HL-60/S4 treated with phorbol 12-myristate 13-acetate at 8.2 ng/mL for 4 days and 3 days (cell line): ENCODE data around the gene HOXC13.

ENCODE experiments used
- in situ Hi-C: fragments of 300-500 bp; cut with MboI; formaldehyde crosslinking; loops from 2 replicates; pipeline ENCODE4 v1.15.0; 2022; ENCODE audit warnings: low sequenced_read_pairs

HOXC13 gene

DNA sequence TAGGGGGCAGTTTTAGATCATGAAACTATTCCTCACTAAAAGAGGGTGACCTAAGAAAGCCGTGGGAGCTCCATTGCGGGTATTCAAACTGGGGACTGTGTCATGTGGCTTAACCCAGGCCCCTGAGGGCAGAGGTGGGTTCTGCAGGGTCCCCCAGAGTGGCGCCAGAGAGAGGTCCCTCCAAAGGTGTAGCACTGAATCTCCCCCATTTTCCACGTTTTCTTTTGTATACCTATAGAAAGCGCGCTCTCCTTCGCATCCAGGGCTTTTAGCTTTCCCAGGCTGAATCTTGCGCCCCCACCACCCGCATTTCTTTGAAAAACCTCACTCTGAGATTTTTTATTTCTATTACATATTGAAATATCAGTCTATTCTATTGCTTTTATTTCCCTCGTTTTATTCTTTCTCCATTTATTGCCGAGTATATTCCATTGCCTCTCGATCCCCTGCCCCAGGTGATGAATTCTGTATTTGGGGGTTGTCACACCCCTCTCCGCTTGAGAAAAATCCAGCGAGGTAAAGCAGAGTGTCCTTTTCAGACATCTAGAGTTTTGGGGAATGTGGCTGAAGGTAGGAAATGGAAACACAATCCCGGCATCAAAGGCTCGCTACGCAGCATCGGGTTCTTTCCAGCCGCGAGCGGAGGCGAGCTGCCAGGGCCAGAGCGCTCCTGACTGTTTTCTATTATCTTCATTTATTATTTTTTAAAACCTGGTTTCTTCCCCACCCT, 870 bp upstream of the HOXC13 start:
- in situ Hi-C loops: no loop called here

DNA sequence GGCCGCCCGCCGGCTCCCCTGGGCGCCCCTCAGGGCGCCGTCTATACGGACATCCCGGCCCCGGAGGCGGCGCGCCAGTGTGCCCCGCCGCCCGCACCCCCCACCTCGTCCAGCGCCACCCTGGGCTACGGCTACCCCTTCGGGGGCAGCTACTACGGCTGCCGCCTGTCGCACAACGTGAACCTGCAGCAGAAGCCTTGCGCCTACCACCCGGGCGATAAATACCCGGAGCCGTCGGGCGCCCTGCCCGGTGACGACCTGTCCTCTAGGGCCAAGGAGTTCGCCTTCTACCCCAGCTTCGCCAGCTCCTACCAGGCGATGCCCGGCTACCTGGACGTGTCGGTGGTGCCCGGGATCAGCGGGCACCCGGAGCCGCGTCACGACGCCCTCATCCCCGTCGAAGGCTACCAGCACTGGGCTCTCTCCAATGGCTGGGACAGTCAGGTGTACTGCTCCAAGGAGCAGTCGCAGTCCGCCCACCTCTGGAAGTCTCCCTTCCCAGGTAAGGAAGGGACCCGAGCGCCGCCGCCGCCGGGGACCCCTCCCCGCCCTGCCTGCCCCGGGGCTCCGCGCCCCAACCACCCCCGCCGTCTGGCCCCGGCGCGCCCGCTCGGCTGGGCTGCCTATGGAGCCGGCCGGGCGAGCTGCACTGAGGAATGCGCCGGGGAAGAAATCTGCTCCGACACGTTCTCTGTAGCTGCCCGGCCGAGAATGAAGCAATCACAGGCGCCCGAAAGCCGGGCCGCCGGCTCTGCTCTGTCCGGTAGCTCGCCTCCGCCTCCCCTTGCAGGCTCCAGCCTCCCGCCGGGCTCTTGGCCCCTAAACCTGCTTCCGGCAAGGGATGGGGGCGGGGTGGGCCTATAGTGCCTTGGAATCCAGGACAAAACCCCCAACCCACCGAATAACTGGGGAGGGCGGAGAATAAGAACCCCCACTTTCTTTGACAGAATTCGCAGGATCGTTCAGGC, 794 bp downstream of the HOXC13 start:
- in situ Hi-C loops: no loop called here

DNA sequence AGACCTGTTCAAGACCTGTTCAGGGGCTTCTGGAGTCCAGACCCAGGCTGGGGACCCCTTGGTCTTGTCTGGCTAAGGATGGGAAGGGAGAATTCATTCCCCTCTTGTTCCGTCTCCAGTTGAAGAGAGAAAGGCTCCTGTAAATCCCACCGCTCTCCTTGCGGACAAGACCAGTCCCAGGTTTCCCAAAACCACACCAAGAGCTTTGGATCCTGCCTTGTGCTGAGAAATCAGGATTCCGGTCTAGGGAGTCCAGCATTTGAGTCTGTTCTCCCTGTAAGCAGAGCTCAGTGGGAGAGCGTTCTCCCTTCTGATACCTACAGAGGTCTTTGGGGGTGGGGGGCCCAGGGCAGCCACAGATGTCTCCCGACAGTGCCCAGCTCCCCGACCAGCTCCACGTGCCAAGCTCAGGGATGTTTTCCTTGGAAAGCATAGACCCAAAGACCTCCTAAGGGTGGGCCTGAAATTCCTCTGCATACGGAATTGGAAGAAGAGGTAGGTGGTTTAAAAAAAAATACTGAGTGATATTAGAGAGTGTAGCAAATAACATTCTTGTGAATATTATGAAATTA, 1.9 kb downstream of the HOXC13 start:
- in situ Hi-C loops: no loop called here

DNA sequence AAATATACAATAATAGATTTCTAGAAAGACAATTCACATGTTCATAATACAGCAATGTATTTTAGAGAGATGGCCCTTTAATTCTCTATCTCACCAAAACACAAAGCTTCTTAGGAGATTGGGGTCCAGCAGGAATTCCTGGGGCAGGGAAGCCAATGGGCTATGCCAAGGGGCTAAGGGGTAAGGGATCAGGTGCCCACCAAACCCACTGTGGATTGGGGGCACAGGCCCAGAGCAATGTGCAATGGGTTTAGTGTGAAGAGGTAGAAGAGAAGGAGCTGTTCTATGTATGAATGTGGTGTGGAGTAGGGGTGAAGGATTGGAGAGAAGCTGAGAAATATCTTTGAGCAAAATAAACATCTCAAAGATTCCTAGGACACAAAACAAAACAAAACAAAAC, 2.6 kb downstream of the HOXC13 start:
- in situ Hi-C loops: no loop called here

DNA sequence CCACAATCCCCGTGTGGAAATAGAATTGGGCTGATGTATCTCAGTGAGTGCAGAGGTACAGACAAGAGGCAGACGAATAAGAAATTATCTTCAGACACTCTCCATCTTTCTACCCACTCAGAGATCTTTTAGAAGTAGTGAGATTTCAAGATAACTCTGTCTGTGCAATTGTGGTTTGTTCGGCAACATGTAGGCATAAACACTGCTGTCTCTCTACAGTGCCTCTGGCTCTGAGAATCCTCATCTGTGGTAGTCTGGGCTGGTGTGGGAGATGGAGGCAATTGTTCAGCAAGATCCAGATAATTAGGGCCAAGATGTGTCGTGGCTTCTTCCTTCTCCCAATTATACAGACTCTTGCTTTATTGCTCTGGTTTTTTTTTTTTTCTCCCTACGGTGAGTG, 3.1 kb downstream of the HOXC13 start:
- in situ Hi-C loops: no loop called here

DNA sequence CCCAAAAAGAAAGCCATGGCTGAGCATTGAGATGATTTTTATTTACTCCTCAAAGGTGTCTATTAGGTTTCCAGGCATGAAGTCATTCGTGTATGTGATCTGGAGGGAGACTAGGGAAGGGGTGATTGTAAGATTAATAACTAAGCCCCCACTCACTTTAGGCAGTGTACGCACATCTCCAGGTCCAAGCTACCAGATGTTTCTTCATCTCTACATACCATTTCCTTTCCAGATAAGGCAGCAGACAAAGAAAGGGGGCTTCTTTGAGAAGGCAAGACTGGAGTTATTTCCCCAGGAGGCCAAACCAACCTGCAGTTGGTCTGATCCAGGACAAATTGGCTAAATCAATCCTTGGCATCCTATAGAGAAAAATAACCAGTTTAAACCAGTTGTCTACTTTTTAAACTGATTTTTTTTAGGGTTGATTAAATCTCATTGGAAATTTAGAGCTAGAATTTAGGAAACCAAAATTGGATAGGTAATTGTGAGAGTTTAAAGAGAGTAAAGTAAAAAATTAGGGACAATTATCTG, 3.9 kb downstream of the HOXC13 start:
- in situ Hi-C loops: no loop called here

DNA sequence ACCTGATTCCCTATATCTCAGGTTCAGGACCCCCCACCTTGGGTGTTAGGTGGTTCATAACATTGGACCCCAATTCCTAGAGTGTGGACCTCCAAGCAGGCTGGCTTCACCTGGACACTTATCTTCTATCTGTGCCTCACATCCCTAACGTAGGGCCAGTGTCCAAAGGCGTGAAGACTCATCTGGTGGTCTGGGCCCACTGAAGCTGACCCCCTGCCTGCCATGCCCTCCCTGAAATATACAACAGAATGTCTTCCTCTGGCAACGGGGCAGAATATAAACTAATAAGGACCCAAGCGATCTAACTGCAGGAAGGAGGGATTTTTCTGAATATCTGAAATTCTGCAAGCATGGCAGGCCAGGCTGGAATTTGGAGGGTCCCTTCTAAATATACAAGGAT, 5.6 kb downstream of the HOXC13 start:
- in situ Hi-C loops: no loop called here

DNA sequence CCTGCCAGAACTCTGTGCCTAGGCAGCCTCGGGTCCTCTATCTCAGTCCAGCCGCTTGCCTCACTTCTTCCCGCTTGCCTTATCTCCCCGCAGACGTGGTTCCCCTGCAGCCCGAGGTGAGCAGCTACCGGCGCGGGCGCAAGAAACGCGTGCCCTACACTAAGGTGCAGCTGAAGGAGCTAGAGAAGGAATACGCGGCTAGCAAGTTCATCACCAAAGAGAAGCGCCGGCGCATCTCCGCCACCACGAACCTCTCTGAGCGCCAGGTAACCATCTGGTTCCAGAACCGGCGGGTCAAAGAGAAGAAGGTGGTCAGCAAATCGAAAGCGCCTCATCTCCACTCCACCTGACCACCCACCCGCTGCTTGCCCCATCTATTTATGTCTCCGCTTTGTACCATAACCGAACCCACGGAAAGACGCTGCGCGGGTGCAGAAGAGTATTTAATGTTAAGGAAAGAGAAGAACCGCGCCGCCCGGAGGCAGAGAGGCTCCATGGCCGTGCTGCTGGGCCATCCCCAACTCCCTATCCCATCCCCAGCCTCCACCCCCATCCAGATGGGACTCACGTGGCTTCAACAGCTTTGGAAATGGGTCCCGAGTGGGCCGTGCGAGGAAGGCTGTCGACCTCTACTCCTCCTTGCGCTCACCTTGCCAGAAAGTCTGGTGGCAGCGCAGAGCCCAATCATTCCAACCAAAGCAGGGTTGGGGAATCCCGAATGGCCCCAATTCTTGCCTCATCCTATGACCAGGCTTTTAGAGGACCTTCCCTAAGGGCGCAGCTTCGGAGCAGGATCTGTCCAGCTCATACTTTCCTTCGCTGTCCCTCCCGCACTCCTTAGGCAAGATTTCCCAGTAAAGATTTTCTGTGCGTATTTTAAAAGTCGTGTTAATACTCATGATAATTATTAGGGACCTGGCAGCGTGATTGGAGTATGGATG, 6.5 kb downstream of the HOXC13 start:
- in situ Hi-C loops: no loop called here

DNA sequence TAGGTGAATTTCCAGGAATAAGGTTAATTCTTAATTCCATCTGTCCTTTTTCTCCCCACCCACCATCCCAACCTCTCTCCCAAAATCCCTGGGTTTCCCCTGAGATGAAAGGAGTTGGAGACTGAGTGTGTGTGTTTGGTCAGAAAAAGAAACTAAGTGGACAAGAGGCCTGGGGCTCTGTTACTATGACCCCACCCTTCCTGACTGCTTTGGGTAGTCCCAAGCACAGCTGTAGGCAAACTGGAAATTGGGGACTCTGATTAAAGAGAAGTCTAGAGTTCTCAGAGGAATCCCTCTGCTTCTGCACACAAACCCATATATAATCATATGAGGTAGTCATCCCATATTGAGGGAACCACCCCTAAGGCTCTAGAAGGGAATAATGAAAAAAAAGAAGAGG, 9.1 kb downstream of the HOXC13 start:
- in situ Hi-C loops: no loop called here

DNA sequence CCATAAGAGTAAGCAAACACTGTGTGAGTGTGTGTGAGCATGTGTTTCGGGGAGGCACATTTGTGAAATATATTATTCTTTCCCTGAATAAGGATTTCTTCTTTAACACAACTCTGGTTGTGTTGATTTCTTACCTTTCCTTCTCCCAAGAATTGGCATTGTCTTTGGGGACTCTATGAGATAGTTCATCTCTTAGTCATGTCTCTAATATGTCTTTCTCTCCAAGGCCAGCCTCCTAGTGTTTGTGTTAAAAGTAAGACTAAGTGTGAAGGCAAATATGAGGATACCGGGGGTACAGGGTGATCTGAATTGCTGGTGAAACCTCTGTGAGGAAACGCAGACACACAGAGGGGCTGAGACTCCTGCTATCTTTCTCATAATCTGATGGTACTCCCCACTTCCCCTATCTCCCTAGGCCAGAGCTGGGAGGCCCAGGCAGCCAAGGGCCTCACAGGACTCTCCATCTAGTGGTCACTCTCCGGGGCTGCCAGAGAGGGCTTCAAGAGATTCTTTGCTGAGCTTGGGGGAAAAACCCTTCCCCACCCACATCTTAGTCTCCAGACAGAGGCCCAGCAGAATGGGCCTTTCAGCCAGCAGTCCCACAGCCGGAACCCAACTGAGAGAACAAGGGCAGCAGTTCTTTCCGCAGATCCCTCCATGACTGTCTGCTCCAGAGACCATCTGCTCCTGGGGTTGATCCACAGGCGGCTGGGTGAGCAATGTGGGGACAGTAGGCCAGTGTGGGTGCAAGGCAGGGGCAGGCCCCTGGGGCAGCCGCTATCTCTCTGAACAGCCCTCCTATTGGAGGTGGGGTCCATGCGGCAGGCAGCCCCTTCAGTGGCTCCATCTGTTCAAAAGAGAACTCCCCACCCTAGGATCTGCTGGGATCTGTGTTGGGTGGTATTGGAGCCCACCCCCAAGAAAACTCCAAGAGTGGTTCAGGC, 10.3 kb downstream of the HOXC13 start:
- in situ Hi-C loops: no loop called here

DNA sequence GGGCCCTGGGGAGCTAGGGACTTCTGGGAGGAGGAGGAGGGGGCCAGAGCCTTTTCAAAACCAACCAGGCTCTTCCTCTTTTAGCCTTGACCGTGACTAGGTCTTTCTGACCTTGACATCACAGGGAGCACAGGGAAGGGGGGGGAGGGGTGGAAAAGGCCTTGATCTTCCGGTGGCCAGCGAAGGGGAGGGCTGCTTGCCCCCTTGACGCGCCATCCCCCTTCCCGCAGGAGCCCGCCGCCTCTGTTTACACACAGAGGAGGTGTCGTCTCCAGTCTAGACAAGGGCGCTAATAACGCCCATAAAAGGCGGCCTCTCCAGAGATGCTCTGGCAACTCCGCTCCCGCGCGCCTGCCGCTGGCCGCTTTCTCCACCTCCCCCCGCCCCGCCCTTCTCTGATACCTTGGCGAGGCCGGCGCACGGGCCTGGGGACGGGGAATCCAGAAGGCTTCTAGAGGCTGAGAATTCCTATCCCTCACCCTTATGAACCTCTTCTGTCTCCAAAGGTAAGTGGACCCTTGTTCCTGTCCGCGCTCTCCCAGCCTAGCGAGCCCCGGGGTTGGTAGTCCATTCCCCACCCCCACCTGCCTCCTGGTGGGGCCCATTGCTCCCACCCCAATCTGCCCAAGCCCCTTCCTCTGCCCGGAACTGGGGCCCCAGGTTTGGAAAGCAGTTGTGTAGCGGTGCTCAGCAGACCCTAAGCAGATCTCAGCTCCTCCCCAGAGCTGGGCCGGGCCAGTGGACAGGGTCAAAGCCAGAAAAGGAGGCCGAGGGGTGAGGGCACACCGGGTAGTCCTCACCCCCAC, 11.2 kb downstream of the HOXC13 start:
- in situ Hi-C loops: no loop called here

DNA sequence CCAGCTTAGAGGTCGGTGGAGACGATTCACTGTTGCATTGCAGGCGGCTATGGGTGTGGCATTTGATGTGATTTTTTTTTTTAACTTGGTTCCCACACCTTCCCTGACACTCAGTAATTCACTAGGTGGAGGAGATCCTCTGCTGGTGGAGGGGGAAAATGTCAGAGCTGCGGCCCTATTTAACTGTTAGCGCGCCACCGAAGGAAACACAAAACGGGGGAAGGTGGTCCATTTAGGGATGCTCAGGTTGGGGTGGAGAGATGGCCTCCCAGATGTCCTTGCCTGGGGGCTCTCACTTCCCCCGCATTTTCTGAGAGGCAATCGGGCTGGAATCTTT, 11.8 kb downstream of the HOXC13 start:
- in situ Hi-C loops: no loop called here

DNA sequence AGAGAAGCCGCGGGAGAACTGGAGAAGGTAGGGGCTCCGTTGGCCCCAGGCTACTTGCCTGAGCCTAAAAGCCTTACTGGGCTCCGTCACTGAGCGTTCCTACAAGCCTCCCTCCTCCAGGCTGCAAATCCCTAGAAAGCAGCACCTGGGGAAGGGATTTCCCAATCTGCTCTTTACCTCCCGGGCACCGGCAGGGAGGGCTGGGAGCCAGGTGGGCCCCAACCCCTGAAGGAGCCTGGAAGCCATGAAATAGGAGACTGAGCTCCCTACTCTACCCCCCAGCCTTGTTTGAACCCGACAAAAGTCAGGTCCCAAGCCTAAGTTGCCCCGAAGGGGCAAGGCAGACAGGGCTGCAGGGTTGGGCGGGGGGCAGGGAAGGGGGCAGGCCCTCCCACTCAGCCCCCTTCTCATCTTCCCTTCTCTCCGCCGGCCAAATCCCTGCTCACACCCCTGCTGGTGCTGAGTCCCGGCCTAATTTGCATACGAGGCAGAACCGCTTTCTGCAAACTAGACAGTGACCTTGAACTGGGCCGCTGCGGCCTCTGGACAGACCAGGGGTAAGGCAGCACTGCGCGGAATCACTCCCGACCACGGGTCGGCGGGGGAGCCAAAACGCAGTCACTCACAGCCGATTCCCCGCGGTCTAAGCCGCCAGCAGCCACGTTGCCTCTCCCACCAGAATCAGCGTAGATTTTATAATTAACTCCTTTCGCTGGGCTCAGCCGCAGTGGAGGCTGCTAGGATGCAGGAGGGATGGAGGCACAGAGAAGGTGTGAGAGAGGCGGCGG, 12.4 kb downstream of the HOXC13 start:
- in situ Hi-C loops: no loop called here

DNA sequence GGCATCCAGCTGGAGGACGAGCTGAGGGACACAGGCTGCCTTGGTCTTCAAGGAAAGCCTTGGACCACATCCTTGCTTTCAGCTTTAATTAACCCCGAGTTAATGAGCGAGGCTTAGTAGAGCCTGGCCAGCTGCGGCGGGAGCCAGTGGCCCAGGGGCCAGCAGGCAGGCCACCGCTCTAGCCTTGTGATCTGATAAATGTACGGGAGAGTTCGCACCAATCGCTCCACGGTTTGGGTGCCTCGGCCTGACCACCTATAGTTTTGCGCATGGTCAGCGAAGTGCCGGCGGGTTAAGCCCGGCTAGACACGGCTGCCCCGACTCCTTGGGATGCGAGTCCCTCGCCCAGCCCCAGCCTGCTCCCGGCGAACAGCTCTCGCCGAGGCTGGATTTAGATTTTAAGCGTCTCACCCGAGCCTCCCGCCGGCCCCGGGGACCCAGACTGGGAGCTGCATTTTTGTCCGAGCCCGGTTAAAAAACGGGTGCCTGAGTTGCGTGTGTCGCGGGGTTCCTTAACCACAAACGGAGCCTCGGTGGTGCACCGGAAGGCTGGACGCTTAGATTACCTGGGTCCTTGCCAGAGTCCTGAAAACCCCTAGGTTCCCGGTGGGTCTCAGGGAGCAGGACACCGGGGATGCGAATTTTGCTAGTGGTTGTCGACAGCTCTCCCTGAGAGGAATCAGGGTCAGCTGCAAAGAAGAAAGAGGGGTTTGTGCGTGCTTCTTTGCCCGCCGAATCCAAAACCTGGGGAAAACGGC, 13.1 kb downstream of the HOXC13 start:
- in situ Hi-C loops: no loop called here

DNA sequence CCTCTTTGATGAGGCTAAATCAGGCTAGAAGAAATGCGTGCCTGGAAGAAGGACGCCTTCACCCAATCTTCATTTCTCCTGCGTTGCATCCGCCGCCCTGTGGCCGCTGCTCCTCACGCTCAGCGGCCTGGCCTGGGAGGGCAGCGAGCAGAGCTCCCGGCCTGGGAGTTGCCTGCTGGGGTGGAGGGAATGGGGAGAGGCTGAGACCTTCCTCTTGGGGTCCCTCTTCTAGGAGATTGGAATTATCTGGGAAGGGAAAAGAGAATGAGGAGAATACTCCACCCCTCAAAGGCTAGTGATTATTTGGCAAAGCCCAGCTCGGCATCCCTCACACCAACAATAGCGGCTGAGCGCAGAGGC, 13.7 kb downstream of the HOXC13 start:
- in situ Hi-C loops: no loop called here

DNA sequence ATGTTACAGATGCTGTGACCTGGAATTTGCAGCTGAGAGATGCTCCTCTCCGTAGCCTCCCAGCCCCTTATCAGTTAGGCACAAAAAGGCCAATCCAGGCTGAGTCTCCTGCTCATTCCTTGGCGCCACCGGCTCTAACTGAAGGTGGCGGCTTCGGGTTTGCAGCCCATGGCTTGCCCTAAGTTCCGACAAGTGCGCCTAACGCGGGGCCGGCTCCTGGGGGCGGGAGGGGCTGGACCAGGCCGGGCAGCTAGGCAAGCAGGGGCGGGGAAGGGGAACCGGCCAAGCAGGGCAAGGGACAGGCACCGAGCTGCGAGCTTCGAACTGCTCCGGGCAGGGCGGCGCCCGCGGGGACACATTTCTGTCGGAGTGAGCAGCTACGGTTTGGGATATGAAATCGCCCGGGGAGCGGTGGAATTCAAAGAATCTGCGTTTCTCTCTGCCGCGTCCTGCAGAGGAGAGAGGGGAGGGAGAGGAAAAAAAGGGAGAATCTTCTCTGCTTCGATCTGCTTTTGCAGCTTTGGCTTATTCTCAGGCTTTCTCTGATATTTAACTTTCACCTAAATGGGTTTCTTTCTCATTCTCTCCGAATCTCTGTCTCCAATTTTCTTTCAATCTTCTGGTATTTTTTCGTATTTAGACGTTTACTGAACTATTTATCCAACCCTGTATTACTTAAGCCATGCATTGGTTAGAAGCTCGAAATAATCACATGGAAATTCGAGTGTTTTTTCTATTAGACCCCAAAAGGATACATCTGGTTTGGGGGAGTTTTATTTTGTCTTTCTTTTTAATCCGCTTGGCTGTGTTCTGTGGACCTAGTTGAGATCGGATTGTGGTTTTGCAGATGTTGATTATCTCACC, 14.5 kb downstream of the HOXC13 start:
- in situ Hi-C loops: no loop called here
